ENCODE measurements around the gene KRTAP20-4.

DNA sequence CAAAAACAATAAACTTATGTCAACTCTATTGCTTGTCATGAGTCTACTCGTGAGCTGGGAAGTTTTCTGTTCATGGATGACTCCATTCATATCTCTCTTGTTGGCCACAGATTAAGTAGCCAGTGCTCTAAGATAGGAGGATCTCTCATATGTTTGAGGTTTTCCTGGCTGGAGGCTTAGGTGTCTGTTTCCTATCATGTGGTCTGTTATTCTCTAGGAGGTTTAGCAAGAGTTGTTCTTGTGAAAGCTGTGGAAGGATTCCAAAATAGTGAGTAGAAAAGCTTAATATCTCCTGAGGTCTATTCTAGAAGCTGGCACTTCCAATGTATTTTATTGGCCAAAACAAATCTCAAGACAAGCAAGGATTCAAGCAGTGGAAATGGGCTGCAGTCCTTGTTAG, 8.8 kb downstream of the KRTAP20-4 start:
- no peak for TF ChIP-seq ZBTB33 (IDR thresholded peaks at IDR 0.05)
- TF ChIP-seq, protein P1, sequence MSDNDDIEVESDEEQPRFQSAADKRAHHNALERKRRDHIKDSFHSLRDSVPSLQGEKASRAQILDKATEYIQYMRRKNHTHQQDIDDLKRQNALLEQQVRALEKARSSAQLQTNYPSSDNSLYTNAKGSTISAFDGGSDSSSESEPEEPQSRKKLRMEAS (IDR thresholded peaks at IDR 0.05): no peak
- no peak for TF ChIP-seq CTCF (IDR thresholded peaks at IDR 0.05; ENCODE audit: low read depth, low read length, missing input control)
- TF ChIP-seq, protein P2, sequence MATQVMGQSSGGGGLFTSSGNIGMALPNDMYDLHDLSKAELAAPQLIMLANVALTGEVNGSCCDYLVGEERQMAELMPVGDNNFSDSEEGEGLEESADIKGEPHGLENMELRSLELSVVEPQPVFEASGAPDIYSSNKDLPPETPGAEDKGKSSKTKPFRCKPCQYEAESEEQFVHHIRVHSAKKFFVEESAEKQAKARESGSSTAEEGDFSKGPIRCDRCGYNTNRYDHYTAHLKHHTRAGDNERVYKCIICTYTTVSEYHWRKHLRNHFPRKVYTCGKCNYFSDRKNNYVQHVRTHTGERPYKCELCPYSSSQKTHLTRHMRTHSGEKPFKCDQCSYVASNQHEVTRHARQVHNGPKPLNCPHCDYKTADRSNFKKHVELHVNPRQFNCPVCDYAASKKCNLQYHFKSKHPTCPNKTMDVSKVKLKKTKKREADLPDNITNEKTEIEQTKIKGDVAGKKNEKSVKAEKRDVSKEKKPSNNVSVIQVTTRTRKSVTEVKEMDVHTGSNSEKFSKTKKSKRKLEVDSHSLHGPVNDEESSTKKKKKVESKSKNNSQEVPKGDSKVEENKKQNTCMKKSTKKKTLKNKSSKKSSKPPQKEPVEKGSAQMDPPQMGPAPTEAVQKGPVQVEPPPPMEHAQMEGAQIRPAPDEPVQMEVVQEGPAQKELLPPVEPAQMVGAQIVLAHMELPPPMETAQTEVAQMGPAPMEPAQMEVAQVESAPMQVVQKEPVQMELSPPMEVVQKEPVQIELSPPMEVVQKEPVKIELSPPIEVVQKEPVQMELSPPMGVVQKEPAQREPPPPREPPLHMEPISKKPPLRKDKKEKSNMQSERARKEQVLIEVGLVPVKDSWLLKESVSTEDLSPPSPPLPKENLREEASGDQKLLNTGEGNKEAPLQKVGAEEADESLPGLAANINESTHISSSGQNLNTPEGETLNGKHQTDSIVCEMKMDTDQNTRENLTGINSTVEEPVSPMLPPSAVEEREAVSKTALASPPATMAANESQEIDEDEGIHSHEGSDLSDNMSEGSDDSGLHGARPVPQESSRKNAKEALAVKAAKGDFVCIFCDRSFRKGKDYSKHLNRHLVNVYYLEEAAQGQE (IDR thresholded peaks at IDR 0.05): no peak
- TF ChIP-seq FOXA1 (IDR thresholded peaks at IDR 0.05): no peak
- no peak for TF ChIP-seq HNF4A (conservative IDR thresholded peaks at IDR 0.05)
- no peak for TF ChIP-seq SP1 (IDR thresholded peaks at IDR 0.05)
- TF ChIP-seq RAD21 (IDR thresholded peaks at IDR 0.05): no peak
- no peak for TF ChIP-seq TAF1 (conservative IDR thresholded peaks at IDR 0.05)
- TF ChIP-seq YY1 (IDR thresholded peaks at IDR 0.05): no peak
